ENCODE measurements around the gene GRID2. TPM values are rescaled to one million over a fixed set of nuclear protein-coding genes. Genes with fewer than 3 reads are reported as not detected.

The GRID2 gene
- total RNA-seq, 1 experiment from 2014 or later, result not detected

DNA sequence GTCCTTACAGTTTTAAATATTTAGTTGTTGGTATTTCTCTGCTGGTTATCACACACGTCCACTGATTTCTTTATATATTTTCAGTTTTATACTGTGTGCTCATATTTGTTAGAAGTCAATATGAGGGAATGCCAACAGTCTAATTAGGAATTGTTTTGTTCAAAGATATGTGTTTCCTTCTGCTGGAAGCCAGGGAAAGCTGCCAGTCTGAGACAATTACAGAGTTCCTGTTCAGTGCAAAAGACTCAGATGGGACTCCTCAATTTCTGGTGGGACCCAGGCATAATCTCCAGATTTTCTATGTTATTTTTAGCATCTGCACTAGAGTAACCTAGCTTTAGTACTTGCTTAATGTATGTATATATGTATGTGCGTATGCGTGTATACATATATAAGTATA lies 486.0 kb downstream of the GRID2 start:
- ChIA-PET CTCF (no interaction called here), POLR2A (no interaction called here)
- H3K27me3 ChIP-seq (replicated peaks; ENCODE audit: control insufficient read depth, insufficient read depth, low read length), result no peaks in the 10 kb centered on the region
- no peaks in the 10 kb centered on the region for H3K9me3 ChIP-seq
- H3K27me3 Mint-ChIP-seq (ENCODE audit: insufficient read depth, unreplicated experiment), result no peaks in the 10 kb centered on the region
- intact Hi-C loops (cut with micrococcal nuclease; ENCODE audit: unreplicated experiment), result no loop called here
- no peaks in the 10 kb centered on the region for H3K4me1 Mint-ChIP-seq (ENCODE audit: low read depth, unreplicated experiment)
- no peaks in the 10 kb centered on the region for H3K9me3 Mint-ChIP-seq (ENCODE audit: unreplicated experiment)
- DNase-seq, result no peak
- no peak overlapping the region for H3K27ac Mint-ChIP-seq (ENCODE audit: unreplicated experiment)
- H3K4me3 Mint-ChIP-seq (ENCODE audit: unreplicated experiment), result no peak overlapping the region
- H3K36me3 ChIP-seq (ENCODE audit: control insufficient read depth, insufficient read depth, low read length), result no peaks in the 10 kb centered on the region
- BruUV-seq (replicated peaks), result no TSS peak
- no peaks in the 10 kb centered on the region for H3K4me1 ChIP-seq
- H3K4me3 ChIP-seq (ENCODE audit: low read depth, low read length), result no peak overlapping the region
- H3K36me3 Mint-ChIP-seq (ENCODE audit: insufficient read depth, unreplicated experiment), result no peaks in the 10 kb centered on the region
- TF ChIP-seq, protein P1, sequence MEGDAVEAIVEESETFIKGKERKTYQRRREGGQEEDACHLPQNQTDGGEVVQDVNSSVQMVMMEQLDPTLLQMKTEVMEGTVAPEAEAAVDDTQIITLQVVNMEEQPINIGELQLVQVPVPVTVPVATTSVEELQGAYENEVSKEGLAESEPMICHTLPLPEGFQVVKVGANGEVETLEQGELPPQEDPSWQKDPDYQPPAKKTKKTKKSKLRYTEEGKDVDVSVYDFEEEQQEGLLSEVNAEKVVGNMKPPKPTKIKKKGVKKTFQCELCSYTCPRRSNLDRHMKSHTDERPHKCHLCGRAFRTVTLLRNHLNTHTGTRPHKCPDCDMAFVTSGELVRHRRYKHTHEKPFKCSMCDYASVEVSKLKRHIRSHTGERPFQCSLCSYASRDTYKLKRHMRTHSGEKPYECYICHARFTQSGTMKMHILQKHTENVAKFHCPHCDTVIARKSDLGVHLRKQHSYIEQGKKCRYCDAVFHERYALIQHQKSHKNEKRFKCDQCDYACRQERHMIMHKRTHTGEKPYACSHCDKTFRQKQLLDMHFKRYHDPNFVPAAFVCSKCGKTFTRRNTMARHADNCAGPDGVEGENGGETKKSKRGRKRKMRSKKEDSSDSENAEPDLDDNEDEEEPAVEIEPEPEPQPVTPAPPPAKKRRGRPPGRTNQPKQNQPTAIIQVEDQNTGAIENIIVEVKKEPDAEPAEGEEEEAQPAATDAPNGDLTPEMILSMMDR (IDR thresholded peaks at IDR 0.05; ENCODE audit: insufficient read depth in 1 of 2, low read depth in 1 of 2, low read length in 1 of 2, severe bottlenecking in 1 of 2, unreplicated experiment in 1 of 2), result no peak

DNA sequence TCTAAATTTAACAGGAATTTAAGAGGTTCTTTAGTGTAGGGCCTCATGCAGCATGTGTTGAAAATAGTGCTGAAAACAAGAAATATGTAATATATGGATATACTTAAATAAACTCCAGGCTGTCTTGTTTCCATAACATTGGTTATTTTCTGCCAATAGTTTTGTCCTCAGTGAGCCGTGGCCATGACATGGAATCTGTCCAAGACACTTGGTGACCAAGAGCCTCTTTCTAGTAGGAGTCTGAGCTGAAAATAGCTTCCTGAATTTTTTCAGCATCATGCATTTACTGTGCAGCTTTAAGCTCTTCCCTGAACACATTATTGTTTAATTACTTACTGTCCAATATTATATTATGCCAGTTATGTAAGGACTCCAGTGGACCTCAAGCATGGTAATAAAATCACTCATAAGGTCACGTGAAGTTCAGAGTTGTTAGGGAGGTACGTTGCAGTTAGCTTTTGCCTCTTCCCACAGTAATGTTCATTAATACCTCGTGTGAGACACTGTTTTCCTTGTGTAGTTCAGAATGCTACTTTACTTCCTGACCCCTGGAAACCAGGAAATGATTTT lies 488.2 kb downstream of the GRID2 start:
- TF ChIP-seq, protein P1 (IDR thresholded peaks at IDR 0.05; ENCODE audit: insufficient read depth in 1 of 2, low read depth in 1 of 2, low read length in 1 of 2, severe bottlenecking in 1 of 2, unreplicated experiment in 1 of 2), result no peak
- DNase-seq, result no peak
- intact Hi-C loops (cut with micrococcal nuclease; ENCODE audit: unreplicated experiment), result no loop called here
- Histone ChIP-seq H3K27me3 (replicated peaks; ENCODE audit: control insufficient read depth, insufficient read depth, low read length) (no peaks in the 10 kb centered on the region), H3K4me1 (no peaks in the 10 kb centered on the region), H3K4me3 (ENCODE audit: low read depth, low read length) (no peak overlapping the region), H3K9me3 (no peaks in the 10 kb centered on the region), H3K36me3 (ENCODE audit: control insufficient read depth, insufficient read depth, low read length) (no peaks in the 10 kb centered on the region)
- H3K36me3 Mint-ChIP-seq (ENCODE audit: insufficient read depth, unreplicated experiment), result no peaks in the 10 kb centered on the region
- no peaks in the 10 kb centered on the region for H3K9me3 Mint-ChIP-seq (ENCODE audit: unreplicated experiment)
- H3K4me1 Mint-ChIP-seq (ENCODE audit: low read depth, unreplicated experiment), result no peaks in the 10 kb centered on the region
- ChIA-PET CTCF (no interaction called here), POLR2A (no interaction called here)
- H3K27ac Mint-ChIP-seq (ENCODE audit: unreplicated experiment), result no peak overlapping the region
- no peak overlapping the region for H3K4me3 Mint-ChIP-seq (ENCODE audit: unreplicated experiment)
- BruUV-seq (replicated peaks), result no TSS peak
- no peaks in the 10 kb centered on the region for H3K27me3 Mint-ChIP-seq (ENCODE audit: insufficient read depth, unreplicated experiment)

DNA sequence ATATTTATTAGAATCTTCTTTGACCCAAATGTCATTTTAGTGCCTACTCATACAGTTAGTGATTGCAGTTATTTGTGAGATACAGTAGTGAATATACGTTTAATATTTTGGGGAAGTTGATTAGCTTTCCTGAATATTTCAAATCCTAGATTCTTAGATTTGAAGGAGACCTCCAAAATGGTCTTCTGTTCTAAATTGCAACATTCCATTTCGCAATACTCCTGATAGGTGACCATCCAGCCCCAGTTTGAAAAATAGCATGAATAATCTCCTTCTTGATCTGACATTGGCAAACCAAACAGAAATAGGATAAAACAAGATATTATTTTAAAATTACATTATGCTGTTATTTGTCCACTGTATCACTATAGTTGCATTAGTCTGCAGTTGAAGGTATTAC lies 505.6 kb downstream of the GRID2 start:
- no peaks in the 10 kb centered on the region for H3K9me3 ChIP-seq
- Mint-ChIP-seq H3K4me1 (ENCODE audit: low read depth, unreplicated experiment) (no peaks in the 10 kb centered on the region), H3K27ac (ENCODE audit: unreplicated experiment) (no peak overlapping the region), H3K4me3 (ENCODE audit: unreplicated experiment) (no peak overlapping the region), H3K9me3 (ENCODE audit: unreplicated experiment) (no peaks in the 10 kb centered on the region), H3K36me3 (ENCODE audit: insufficient read depth, unreplicated experiment) (no peaks in the 10 kb centered on the region), H3K27me3 (ENCODE audit: insufficient read depth, unreplicated experiment) (peaks cover 3% of the 10 kb centered on the region)
- no peak overlapping the region for H3K4me3 ChIP-seq (ENCODE audit: low read depth, low read length)
- BruUV-seq (replicated peaks), result no TSS peak
- no peaks in the 10 kb centered on the region for H3K27me3 ChIP-seq (replicated peaks; ENCODE audit: control insufficient read depth, insufficient read depth, low read length)
- no peaks in the 10 kb centered on the region for H3K36me3 ChIP-seq (ENCODE audit: control insufficient read depth, insufficient read depth, low read length)
- POLR2A ChIA-PET, result no interaction called here
- intact Hi-C loops (cut with micrococcal nuclease; ENCODE audit: unreplicated experiment), result no loop called here
- no peaks in the 10 kb centered on the region for H3K4me1 ChIP-seq
- CTCF ChIA-PET, result no interaction called here
- DNase-seq, result no peak
- TF ChIP-seq, protein P1 (IDR thresholded peaks at IDR 0.05; ENCODE audit: insufficient read depth in 1 of 2, low read depth in 1 of 2, low read length in 1 of 2, severe bottlenecking in 1 of 2, unreplicated experiment in 1 of 2), result no peak
